ENCODE measurements around the gene AQP10. TPM values are rescaled to one million over a fixed set of nuclear protein-coding genes. Genes with fewer than 3 reads are reported as not detected.
"Not testable (repeated sequence)": the region's sequence is repeated elsewhere in the genome, so short reads cannot be mapped to it uniquely, and the experiment has no call there.

Gene AQP10
- polyA plus RNA-seq, 1 donor: not detected

DNA sequence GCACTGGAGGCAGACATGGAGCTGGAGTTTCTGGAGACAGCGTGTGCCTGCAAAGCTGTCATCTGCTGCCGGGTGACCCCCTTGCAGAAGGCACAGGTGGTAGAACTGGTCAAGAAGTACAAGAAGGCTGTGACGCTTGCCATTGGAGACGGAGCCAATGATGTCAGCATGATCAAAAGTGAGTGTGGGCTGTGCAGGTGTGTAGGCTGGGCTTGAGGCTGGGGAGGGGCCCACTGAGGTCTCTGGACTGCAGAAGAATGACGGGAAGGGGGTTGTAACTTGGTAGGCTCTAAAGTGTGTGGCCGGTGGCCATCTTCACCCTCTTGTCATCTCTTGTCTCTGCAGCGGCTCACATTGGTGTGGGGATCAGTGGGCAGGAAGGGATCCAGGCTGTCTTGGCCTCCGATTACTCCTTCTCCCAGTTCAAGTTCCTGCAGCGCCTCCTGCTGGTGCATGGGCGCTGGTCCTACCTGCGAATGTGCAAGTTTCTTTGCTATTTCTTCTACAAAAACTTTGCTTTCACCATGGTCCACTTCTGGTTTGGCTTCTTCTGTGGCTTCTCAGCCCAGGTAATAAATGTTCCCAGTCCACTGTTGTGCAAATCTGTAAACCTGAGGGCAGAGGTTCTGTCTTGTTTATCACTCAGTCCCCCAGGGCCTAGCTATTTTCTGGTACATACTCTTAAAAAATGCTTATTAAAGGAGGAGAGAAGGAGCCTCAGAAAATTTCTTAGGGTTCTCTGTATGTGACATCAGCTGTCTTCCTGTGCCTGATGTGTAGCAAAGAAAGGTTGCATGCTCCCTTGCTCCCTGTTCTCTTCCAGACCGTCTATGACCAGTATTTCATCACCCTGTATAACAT, 24.3 kb downstream of the AQP10 start:
- no peak for DNase-seq

DNA sequence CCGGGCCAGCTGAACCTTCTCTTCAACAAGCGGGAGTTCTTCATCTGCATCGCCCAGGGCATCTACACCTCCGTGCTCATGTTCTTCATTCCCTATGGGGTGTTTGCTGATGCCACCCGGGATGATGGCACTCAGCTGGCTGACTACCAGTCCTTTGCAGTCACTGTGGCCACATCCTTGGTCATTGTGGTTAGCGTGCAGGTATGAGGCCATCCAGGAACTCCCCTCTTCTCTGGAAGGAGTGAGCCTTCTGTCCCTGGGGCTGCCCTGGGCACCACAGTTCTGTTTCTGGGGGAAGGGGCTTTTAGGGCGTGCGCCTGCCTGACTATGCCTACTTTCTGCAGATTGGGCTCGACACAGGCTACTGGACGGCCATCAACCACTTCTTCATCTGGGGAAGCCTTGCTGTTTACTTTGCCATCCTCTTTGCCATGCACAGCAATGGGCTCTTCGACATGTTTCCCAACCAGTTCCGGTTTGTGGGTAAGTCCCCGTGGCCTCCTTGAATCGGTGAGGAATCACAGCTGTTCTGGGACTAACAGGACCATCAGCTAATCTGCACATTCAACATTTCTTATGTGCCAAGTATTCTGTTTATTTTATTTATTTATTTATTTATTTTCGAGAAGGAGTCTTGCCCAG, 25.5 kb downstream of the AQP10 start:
- DNase-seq: no peak

DNA sequence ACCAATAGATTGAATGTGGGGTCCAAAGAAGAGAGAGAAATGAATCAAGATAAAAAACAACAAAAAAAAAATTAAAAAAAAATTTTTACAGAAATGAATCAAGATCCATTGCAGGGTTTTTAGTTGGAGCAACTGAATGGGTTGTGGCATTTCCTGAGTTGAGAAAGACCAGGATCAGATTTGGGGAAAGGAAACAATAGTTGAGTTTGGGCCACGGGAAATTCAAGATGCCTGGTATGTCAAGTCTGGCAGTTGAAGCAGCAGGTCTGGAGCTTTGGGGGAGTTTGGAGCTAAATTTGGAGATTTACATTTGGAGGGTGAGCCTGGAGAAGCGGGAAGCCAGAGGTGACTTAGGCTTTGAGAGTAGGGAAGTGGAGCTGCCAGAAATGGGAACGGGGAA, 27.1 kb downstream of the AQP10 start:
- DNase-seq: no peak

DNA sequence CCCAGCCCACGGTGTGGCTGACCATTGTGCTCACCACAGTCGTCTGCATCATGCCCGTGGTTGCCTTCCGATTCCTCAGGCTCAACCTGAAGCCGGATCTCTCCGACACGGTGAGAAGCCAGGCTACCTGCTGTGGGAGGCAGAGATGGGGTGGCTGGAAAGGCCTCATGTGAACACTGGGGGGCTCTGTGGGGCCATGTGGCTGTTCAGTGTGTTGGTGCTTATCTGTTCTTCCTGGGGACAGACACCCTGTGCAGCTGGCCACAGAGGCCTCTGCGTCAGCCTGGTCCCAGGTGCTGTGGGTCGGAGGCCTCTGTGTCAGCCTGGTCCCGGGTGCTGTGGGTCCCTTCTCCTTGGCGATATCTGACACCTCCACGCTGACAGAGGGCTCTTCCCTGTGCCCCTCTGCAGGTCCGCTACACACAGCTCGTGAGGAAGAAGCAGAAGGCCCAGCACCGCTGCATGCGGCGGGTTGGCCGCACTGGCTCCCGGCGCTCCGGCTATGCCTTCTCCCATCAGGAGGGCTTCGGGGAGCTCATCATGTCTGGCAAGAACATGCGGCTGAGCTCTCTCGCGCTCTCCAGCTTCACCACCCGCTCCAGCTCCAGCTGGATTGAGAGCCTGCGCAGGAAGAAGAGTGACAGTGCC, 27.7 kb downstream of the AQP10 start:
- no peak for DNase-seq

DNA sequence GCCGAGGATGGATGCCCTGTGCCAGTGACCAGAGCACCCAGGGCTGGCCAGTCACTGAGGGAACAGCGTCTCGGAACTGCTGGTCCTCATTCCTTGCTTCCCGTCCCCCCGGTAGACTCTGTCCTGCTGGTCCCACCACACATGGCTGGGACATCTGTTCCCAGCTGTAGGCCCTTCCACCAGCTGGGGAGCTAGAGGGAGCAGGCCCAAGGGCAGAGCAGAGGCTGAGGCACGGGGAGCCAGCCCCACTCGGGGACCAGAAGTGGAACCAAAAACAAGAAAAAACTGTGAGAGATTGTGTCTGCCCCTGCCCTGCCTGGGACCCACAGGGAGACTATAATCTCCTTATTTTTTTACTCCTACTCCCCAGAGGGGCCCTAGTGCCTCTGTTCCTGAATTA, 28.2 kb downstream of the AQP10 start:
- DNase-seq: no peak

DNA sequence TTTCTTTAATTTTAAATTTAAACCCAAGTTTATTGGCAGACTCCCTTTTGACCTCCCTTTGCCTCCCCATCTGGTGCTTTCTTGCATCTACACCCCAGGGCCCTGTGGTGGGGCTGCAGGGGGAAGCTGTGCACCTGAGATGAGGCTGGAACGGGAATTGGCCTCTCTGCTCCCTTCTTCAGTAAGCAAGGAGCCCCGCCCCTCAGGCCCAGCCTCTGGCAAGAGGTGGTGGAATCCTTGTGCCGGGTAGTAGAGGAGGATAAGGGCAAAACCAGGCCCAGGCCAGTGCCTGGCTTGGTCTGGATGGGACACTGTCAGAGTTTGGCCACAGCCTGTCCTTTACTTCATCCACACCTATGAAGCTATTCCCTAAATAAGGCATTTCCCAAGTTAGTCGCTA, 29.5 kb downstream of the AQP10 start:
- DNase-seq: no peak

DNA sequence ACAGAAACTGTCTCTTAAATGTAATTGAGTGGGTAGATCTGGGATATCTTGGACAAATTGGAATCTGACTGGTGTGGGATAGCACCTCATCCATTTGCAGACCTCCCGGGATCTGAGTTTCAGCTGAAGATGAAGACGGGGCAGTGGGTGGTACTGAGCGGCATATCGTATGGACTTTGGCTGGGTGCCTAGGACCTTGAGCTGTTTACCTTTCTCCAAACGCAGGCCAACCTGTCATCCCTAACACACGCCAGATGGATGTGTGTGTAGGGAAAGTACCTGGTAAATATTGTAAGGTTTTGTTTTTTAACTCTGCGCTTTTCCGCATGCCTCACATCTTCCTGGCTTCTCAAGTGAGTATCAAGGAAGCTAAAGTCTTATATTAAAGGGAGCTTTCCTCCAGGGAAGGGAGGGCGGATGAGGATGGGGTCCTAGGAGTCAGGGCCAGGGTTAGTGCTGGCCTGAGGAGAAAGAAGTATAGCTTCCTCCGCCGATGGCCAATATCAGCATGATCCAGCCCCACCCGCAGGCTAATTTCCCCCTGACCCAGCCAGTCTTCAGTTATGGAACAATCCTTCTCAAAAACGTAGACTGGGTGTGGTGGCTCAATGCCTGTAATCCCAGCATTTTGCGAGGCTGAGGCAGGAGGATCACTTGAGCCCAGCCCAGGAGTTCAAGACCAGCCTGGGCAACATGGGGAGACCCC, 30.6 kb downstream of the AQP10 start:
- no peak for DNase-seq

DNA sequence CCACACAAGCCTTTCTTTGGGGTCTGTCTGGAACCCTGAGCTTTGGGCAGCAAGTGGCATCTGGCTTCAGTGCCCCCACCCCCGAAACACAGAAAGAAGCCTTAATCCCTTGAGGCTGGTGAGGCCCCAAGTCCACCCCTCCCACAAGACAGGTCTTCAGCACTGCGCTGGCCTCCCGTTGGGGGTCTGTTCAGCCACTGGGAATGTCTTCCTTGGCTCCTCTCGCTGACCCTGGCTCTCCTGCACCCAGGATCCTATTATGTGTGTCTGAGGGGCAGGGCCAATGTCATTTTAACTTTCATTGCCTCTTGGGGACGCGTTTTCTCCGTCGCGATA, 31.3 kb downstream of the AQP10 start:
- no peak for DNase-seq

DNA sequence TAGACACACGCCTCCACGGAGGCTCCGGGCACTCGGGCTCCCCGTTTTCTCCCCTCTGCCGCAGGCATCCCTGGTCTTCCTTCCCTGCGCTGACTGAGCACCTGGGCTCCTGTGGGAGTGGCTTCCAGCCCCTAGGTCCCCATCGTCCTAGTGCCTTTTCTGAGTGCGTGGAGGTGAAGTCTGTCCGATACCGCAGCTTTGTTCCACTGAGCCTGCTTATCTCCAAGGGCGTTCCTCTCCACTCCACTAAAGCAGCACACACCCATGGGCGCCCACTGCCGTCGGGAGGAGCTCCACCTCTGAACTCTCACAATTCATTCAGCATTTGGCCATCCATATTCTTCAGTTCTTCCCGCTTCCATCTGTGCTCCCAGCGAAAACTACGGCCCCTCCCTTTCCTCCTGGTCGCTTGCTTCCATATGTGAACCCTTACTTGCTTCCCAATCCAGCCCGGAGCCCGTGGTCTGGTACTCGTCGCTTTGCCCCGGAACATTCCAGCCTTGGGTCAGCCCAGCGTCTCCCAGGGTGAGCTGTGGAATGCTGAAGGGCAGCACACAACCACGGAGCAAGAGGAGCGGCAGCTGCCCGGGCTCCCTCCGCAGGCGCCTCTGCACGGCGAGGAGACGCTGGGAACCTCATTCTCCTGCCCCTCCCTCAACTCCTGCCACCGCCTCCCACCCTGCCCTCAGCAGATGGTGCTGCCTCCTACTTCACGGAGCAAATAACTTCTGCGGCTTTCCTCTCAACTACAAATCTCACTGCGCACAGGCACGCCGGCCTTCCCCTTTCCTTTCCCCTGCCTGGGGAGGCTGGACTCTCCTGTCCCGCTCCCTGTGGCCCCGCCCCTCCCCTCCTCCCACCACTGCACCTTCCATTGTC, 31.9 kb downstream of the AQP10 start:
- no peak for DNase-seq

DNA sequence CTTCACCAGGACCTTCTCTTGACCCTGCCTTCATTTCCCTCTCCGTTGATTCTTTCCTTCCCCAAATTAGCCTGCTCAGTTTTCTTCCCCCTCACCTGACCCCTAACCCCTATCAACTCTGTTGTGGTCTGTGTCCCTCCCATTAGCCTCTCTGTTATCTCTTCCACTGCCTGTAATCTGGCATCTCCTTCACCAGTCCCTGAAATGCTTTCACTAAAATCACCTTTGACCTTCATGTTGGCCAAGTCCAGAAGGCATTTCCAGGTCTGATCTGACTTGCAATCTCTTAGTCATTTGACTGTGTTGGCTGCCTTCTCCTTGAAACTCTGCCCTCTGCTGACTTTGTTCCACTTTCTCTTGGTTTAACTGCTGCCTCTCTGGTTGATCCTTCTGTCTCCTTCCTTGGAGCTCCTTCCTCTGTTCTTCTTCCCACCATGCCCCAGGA, 32.6 kb downstream of the AQP10 start:
- DNase-seq: no peak

DNA sequence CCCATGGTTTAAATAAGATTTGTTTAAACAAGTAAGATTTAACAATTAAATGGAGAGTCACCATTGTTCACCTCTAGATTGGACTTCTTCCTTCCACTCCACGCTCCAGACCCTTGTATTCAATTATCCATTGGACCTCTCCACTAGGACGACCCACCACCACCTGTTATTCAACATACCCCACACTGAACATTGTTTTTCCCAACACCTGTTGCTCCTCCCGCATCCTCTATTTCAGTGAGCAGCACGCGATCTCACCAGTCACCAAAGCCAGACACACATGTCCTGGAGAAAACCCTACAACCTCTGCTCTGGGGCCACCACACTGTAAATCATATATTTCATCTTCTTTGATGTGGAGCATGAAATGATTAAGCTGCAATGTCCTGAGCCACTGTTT, 33.1 kb downstream of the AQP10 start:
- no peak for DNase-seq

DNA sequence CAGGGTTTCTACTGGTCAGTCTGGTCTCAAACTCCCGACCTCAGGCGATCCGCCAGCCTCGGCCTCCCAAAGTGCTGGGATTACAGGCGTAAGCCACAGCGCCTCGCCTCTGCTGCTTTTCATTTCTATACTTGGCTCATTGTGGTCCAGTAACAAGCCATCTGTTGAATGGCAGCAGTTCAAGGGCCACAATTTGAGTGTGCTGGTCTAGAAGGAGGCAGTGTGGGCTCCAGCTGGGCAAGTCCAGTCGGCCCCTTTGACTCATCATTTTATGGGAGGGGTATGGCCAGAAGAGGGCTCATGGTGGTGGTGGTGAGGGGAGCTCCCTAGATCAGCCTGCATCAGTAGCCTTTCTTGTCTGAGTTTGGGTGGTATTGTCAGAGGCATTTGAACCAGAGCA, 37.6 kb downstream of the AQP10 start:
- DNase-seq: no peak

DNA sequence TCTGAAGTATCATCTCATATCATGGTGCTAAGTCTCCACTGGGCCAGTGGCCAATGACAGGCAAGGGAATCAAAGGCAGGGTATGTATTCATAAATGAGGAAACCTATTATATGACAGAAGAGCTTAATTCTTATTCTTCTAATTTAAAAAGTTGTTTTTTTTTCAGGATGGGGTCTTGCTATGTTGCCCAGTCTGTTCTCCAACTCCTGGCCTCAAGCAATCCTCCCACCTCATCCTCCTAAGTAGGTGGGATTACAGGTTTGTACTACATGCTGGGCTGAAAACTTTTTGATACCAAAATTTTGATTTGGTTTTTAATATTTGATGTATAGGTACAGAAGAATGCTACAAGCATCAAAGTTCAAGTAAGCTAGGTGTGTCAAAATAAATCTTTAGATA, 39.4 kb downstream of the AQP10 start:
- DNase-seq: no peak

DNA sequence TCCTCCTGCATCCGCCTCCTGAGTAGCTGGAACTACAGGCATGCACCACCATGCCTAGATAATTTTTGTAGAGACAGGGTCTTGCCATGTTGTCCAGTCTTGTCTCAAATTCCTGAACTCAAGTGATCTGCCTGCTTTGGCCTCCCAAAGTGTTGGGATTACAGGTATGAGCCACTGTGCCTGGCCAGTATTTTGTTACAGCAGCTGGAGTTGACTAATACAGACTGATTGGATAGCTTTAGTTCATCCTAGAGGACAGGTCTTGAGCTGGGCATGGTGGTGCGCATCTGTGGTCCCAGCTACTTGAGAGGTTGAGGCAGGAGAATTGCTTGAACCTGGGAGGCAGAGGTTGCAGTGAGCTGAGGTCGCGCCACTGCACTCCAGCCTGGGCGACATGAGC, 40.0 kb downstream of the AQP10 start:
- not testable (repeated sequence) for DNase-seq

DNA sequence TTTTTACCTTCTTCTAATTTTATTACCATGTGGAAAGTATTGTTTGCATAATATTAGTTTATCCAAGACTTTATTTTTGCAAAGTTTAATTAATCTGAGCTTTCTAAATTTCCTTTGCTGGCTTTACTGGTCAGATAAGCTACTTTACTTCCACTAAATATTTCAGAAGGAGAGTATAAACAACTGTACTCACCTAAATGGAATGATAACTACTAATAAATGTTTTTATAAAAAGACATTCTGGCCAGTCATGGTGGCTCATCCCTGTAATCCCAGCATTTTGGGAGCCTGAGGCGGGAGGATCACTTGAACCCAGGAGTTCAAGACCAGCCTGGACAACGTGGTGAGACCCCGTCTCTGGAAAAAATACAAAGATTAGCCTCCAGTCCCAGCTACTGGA, 40.5 kb downstream of the AQP10 start:
- DNase-seq: no peak

DNA sequence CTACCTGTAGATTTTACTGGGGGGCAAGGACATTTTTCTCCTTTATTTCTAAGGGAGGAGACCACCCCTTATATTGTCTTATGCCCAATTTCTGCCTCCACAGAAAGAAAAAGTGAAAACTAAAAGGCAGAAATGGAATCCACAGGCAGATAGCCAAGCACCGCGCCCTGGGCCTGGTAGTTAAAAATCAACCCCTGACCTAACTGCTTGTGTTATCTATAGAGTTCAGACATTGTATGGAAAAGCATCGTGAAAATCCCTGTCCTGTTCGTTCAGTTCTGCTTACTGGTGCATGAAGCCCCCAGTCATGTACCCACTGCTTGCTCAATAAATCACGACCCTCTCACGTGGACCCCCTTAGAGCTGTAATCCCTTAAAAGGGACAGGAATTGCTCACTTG, 50.5 kb downstream of the AQP10 start:
- DNase-seq: no peak

DNA sequence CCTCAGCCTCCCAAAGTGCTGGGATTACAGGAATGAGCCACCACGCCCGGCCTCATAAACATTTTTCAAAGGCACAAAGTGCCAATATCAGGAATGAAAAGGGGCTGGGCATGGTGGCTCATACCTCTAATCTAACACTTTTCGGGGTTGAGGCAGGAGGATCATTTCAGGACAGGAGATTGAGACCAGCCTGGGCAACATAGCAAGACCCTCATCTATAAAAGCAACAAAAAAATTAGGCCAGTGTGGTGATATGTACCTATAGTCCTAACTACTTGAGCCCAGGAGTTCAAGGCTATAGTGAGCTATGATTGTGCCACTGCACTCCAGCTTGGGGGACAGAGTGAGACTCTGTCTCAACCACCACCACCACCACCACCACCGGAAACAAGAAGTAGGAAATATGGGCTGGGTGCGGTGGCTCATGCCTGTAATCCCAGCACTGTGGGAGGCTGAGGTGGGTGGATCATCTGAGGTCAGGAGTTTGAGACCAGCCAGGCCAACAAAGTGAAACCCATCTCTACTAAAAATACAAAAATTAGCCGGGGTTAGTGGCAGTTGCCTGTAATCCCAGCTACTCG, 53.0 kb downstream of the AQP10 start:
- DNase-seq: not testable (repeated sequence)
